ENCODE measurements around the gene DIP2B. TPM values are rescaled to one million over a fixed set of nuclear protein-coding genes. Genes with fewer than 3 reads are reported as not detected.

DIP2B gene
- total RNA-seq, 1 experiment from 2014 or later = 29.4 TPM

GRCh38 chr12:50572287-50572686 is 67.5 kb downstream of the DIP2B start:
- POLR2A ChIA-PET (ENCODE audit: unreplicated experiment) = interaction anchor here (0.6 to 0.7 kb wide), 2 partner anchors 17 to 30 kb away, joined by 3 to 4 read pairs; no protein-coding TSS in a partner anchor
- H2AFZ ChIP-seq = no peak overlapping the region
- CTCF ChIA-PET = no interaction called here
- no peak overlapping the region for H3K4me3 ChIP-seq
- intact Hi-C loops (cut with micrococcal nuclease; ENCODE audit: unreplicated experiment) = loop anchor here (5.0 kb wide), 1 partner anchor 45 kb away; no protein-coding TSS in a partner anchor
- no peaks in the 10 kb centered on the region for H4K20me1 ChIP-seq (ENCODE audit: insufficient read depth)
- no TSS peak for BruUV-seq (replicated peaks)
- no peaks in the 10 kb centered on the region for H3K27me3 ChIP-seq (ENCODE audit: insufficient read depth, low read depth)
- peak overlapping the region; percentile 48 for H3K4me2 ChIP-seq
- TF ChIP-seq, protein P1, sequence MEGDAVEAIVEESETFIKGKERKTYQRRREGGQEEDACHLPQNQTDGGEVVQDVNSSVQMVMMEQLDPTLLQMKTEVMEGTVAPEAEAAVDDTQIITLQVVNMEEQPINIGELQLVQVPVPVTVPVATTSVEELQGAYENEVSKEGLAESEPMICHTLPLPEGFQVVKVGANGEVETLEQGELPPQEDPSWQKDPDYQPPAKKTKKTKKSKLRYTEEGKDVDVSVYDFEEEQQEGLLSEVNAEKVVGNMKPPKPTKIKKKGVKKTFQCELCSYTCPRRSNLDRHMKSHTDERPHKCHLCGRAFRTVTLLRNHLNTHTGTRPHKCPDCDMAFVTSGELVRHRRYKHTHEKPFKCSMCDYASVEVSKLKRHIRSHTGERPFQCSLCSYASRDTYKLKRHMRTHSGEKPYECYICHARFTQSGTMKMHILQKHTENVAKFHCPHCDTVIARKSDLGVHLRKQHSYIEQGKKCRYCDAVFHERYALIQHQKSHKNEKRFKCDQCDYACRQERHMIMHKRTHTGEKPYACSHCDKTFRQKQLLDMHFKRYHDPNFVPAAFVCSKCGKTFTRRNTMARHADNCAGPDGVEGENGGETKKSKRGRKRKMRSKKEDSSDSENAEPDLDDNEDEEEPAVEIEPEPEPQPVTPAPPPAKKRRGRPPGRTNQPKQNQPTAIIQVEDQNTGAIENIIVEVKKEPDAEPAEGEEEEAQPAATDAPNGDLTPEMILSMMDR (conservative IDR thresholded peaks at IDR 0.05) = no peak
- TF ChIP-seq EZH2 (IDR thresholded peaks at IDR 0.05; ENCODE audit: low read depth) = no peak
- no peaks in the 10 kb centered on the region for H3K36me3 ChIP-seq (ENCODE audit: low read depth)
- peaks cover 56% of the 10 kb centered on the region for H3F3A ChIP-seq (ENCODE audit: insufficient read depth, low read depth)
- peak overlapping the region; percentile 54 for H3K27ac ChIP-seq
- peak; percentile 24 to 91 for DNase-seq
- H3K9me2 ChIP-seq (ENCODE audit: insufficient read depth) = no peaks in the 10 kb centered on the region
- H3K9me3 ChIP-seq (ENCODE audit: insufficient read depth, low read depth) = 0 out of 2 replicates have a peak, but pooled peaks cover 5% of the 10 kb centered on the region
- peaks cover 93% of the 10 kb centered on the region for H3K79me2 ChIP-seq (ENCODE audit: low read depth)
- peaks cover 52% of the 10 kb centered on the region for H3K4me1 ChIP-seq (replicated peaks; ENCODE audit: insufficient read depth)

GRCh38 chr12:50572760-50573159 is 68.0 kb downstream of the DIP2B start:
- peaks cover 52% of the 10 kb centered on the region for H3F3A ChIP-seq (ENCODE audit: insufficient read depth, low read depth)
- peaks cover 91% of the 10 kb centered on the region for H3K79me2 ChIP-seq (ENCODE audit: low read depth)
- H4K20me1 ChIP-seq (ENCODE audit: insufficient read depth) = no peaks in the 10 kb centered on the region
- H2AFZ ChIP-seq = no peak overlapping the region
- 0 out of 2 replicates have a peak, but pooled peaks cover 5% of the 10 kb centered on the region for H3K9me3 ChIP-seq (ENCODE audit: insufficient read depth, low read depth)
- no peak for DNase-seq
- no TSS peak for BruUV-seq (replicated peaks)
- ChIA-PET POLR2A (ENCODE audit: unreplicated experiment) (interaction anchor here (0.6 to 0.7 kb wide), 2 partner anchors 17 to 30 kb away, joined by 3 to 4 read pairs; no protein-coding TSS in a partner anchor), CTCF (no interaction called here)
- TF ChIP-seq, protein P1 (conservative IDR thresholded peaks at IDR 0.05) = no peak
- TF ChIP-seq EZH2 (IDR thresholded peaks at IDR 0.05; ENCODE audit: low read depth) = no peak
- peak overlapping the region; percentile 48 for H3K4me2 ChIP-seq
- H3K4me1 ChIP-seq (replicated peaks; ENCODE audit: insufficient read depth) = peaks cover 50% of the 10 kb centered on the region
- H3K27ac ChIP-seq = peak overlapping the region; percentile 54
- intact Hi-C loops (cut with micrococcal nuclease; ENCODE audit: unreplicated experiment) = loop anchor here (5.0 kb wide), 1 partner anchor 45 kb away; no protein-coding TSS in a partner anchor
- H3K4me3 ChIP-seq = no peak overlapping the region
- H3K27me3 ChIP-seq (ENCODE audit: insufficient read depth, low read depth) = no peaks in the 10 kb centered on the region
- no peaks in the 10 kb centered on the region for H3K9me2 ChIP-seq (ENCODE audit: insufficient read depth)
- H3K36me3 ChIP-seq (ENCODE audit: low read depth) = no peaks in the 10 kb centered on the region

DNA sequence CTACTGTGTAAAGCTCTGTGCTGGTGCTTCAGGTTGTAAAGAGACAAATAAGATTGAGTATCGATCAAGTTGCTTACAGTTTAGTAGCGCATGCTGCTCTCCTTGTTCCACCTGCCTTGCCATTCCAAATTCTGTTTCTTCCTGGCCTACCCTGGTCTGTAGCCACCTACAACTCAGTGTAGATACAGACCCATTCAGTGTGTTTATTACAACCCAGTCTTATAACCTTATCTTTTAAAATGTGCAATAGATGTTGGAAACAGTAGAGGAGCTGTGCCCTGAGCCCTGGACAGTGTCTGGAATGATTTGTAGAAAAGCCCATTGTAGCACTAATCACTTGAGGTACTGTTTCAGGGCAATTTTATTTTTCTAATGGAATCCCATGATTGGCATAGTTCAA is 68.5 kb downstream of the DIP2B start:
- CTCF ChIA-PET = no interaction called here
- H4K20me1 ChIP-seq (ENCODE audit: insufficient read depth) = no peaks in the 10 kb centered on the region
- no peak overlapping the region for H3K4me3 ChIP-seq
- no peak for DNase-seq
- H3K4me1 ChIP-seq (replicated peaks; ENCODE audit: insufficient read depth) = peaks cover 45% of the 10 kb centered on the region
- H3K9me3 ChIP-seq (ENCODE audit: insufficient read depth, low read depth) = 0 out of 2 replicates have a peak, but pooled peaks cover 5% of the 10 kb centered on the region
- H3K4me2 ChIP-seq = no peak overlapping the region
- no TSS peak for BruUV-seq (replicated peaks)
- no peak overlapping the region for H2AFZ ChIP-seq
- no peaks in the 10 kb centered on the region for H3K9me2 ChIP-seq (ENCODE audit: insufficient read depth)
- POLR2A ChIA-PET (ENCODE audit: unreplicated experiment) = no interaction called here
- H3K27me3 ChIP-seq (ENCODE audit: insufficient read depth, low read depth) = no peaks in the 10 kb centered on the region
- peaks cover 51% of the 10 kb centered on the region for H3F3A ChIP-seq (ENCODE audit: insufficient read depth, low read depth)
- intact Hi-C loops (cut with micrococcal nuclease; ENCODE audit: unreplicated experiment) = loop anchor here (5.0 kb wide), 1 partner anchor 44 kb away; no protein-coding TSS in a partner anchor
- no peak overlapping the region for H3K27ac ChIP-seq
- TF ChIP-seq, protein P1 (conservative IDR thresholded peaks at IDR 0.05) = no peak
- no peak for TF ChIP-seq EZH2 (IDR thresholded peaks at IDR 0.05; ENCODE audit: low read depth)
- no peaks in the 10 kb centered on the region for H3K36me3 ChIP-seq (ENCODE audit: low read depth)
- H3K79me2 ChIP-seq (ENCODE audit: low read depth) = peaks cover 90% of the 10 kb centered on the region

Data from PC-9 (cell line).